ENCODE results near the gene COTL1.
"Not testable (repeated sequence)": the region's sequence is repeated elsewhere in the genome, so short reads cannot be mapped to it uniquely, and the experiment has no call there.

COTL1 gene

DNA sequence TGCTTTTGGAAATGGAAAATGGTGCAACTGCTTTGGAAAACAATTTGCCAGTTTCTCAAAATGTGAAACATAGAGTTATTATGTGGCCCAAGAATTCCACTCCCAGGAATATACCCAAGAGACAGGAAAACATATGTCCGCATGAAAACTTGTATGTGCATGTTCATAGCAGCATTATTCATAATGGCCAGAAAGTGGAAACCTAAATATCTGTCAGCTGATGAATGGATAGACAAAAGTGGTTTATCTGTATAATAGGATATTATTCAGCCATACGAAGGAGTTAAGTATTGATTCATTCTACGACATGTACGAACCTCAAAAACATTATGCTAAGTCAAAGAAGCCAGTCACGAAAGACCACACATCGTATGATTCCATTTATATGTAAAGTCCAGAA is 7.7 kb upstream of the COTL1 start:
- Mint-ChIP-seq H3K36me3 (ENCODE audit: low read depth) (no peaks in the 10 kb centered on the region), H3K4me3 (no peak overlapping the region), H3K9me3 (no peaks in the 10 kb centered on the region), H3K27me3 (ENCODE audit: low read depth, poor library complexity) (peaks cover 2% of the 10 kb centered on the region), H3K4me1 (peaks cover 19% of the 10 kb centered on the region), H3K27ac (no peak overlapping the region)
- TF ChIP-seq, protein P1, sequence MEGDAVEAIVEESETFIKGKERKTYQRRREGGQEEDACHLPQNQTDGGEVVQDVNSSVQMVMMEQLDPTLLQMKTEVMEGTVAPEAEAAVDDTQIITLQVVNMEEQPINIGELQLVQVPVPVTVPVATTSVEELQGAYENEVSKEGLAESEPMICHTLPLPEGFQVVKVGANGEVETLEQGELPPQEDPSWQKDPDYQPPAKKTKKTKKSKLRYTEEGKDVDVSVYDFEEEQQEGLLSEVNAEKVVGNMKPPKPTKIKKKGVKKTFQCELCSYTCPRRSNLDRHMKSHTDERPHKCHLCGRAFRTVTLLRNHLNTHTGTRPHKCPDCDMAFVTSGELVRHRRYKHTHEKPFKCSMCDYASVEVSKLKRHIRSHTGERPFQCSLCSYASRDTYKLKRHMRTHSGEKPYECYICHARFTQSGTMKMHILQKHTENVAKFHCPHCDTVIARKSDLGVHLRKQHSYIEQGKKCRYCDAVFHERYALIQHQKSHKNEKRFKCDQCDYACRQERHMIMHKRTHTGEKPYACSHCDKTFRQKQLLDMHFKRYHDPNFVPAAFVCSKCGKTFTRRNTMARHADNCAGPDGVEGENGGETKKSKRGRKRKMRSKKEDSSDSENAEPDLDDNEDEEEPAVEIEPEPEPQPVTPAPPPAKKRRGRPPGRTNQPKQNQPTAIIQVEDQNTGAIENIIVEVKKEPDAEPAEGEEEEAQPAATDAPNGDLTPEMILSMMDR (IDR thresholded peaks at IDR 0.05), result no peak
- no peak for DNase-seq

DNA sequence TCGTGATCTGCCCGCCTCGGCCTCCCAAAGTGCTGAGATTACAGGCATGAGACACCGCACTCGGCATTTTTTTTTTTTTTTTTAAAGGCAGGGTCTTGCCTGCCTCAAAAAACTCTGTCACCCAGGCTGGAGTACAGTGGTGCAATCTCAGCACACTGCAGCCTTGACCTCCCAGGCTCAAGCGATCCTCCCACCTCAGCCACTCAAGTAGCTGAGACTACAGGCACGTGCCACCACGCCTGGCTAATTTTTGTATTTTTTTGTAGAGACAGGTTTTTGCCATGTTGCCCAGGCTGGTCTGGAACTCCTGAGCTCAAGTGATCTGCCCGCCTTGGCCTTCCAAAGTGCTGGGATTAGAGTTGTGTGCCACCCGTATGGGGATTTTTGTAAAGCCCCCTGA is 3.0 kb upstream of the COTL1 start:
- DNase-seq; H3K4me3 Mint-ChIP-seq; H3K9me3 Mint-ChIP-seq; H3K27me3 Mint-ChIP-seq (ENCODE audit: low read depth, poor library complexity); H3K27ac Mint-ChIP-seq; H3K36me3 Mint-ChIP-seq (ENCODE audit: low read depth): not testable (repeated sequence)
- H3K4me1 Mint-ChIP-seq, result peaks cover 44% of the 10 kb centered on the region

DNA sequence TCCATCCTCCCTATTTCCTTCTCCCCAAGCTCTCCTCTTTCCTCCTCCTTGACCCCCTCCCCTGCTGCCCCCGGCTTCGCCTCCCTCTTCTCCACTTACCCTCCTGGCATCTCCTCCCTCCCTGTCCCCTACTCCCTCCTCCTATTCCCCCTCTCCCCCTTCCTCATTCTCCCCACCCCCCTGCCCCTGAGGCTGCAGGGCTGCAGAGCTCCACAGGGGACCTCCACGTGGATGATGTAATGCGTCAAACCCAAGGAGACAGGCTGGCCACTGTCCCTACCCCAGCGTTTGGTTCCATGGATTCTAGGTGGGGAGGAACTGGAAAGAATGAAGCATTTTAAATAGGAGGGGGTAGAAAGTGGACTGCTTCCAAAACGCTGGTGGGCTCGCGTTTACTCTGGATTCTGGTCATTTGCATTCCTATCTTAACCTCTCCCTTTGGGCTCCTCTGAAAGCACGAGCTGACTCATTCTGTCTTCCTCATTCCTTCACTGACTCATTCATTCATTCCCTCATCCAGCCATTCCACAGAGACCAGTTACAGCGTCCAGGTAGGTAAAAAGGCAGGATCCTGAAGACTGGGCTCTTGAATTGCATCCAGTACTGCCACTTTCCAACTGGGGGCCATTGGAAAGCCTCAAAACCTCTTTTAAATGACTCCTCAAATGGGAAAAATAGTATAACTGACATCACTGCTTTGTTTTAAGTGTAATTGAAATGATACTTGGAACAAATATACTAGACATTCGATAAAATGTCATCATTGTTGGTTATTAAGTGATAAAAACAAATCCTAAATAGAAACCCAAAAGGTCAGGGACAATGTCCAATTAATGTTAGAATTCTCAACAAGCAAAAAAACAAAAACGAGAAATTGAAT is 943 bp upstream of the COTL1 start:
- peaks cover 65% of the 10 kb centered on the region for H3K4me1 Mint-ChIP-seq

DNA sequence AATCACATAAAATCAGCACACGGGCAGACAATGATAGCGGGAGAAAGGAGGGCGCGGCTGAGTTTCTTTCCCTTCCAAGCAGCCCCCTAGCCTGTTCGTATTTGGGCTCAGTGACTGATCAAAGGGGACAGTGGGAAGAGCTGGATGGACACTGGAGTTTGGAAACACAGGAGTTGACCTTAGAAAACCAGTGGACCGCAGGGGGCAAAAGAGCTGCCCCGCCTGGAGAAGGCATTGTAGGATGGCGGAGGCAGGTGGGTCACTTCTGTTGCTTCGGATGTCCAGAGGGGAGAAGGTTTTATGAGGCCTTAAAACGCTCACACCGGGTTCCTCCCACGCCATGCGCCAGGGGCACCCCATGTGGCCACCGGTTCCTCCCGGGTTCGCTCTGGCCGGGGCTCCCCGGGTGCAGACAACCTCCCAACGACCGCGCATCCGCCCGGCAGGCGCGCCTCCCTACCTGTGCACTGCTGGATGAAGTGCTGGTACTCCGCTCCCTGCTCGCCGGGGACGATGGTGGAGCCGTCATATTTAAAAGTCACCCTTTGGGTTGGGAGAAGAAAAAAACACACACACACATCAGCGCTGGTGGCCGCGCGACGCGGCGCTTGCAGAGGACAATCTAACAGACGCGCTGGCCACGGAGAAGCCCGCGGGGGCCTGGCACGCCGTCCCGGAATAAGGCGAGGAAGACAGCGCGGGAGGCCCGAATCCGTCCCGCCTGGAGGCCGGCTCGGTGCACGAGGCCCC is 662 bp downstream of the COTL1 start:
- DNase-seq, result peak; percentile 40
- peak overlapping the region; percentile 40 for H3K27ac Mint-ChIP-seq

More for the DNA sequence above, 943 bp upstream of the COTL1 start:
- Mint-ChIP-seq H3K27ac (no peak overlapping the region), H3K4me3 (peak overlapping the region; percentile 49), H3K9me3 (no peaks in the 10 kb centered on the region), H3K27me3 (ENCODE audit: low read depth, poor library complexity) (peaks cover 2% of the 10 kb centered on the region), H3K36me3 (ENCODE audit: low read depth) (peaks cover 4% of the 10 kb centered on the region)
- TF ChIP-seq, protein P1 (IDR thresholded peaks at IDR 0.05), result no peak
- no peak for DNase-seq

DNA sequence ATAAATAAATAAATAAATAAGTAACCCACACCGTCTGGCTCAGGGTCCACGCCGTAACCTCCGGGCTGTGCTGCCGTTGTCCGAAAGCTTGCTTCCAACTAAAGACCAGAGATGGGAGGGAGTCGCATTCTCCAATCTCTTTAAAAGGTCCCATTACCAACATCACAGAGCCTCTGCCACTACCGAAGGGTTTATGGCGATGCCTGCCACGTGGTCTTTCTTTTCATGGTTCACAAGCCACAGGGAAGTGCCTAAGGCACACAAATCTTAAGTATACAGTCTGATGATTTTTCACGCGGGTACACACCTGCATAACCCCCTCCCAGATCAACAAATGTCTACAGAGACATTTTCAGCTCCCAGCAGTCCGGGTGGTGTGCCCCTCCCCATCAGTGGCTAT is 1.4 kb downstream of the COTL1 start:
- H3K4me1 Mint-ChIP-seq, result peaks cover 73% of the 10 kb centered on the region
- H3K4me3 Mint-ChIP-seq, result peak overlapping the region; percentile 96
- H3K27ac Mint-ChIP-seq, result peak overlapping the region; percentile 40
- H3K36me3 Mint-ChIP-seq (ENCODE audit: low read depth), result peaks cover 19% of the 10 kb centered on the region
- TF ChIP-seq, protein P1 (IDR thresholded peaks at IDR 0.05), result no peak
- H3K9me3 Mint-ChIP-seq, result no peaks in the 10 kb centered on the region
- DNase-seq, result no peak
- H3K27me3 Mint-ChIP-seq (ENCODE audit: low read depth, poor library complexity), result peaks cover 1% of the 10 kb centered on the region

More for the DNA sequence above, 662 bp downstream of the COTL1 start:
- Mint-ChIP-seq H3K9me3 (no peaks in the 10 kb centered on the region), H3K4me3 (peak overlapping the region; percentile 96), H3K4me1 (peaks cover 73% of the 10 kb centered on the region), H3K27me3 (ENCODE audit: low read depth, poor library complexity) (peaks cover 2% of the 10 kb centered on the region), H3K36me3 (ENCODE audit: low read depth) (peaks cover 12% of the 10 kb centered on the region)
- TF ChIP-seq, protein P1 (IDR thresholded peaks at IDR 0.05), result no peak
